ENCODE data around the gene SLAMF8. TPM values are rescaled to one million over a fixed set of nuclear protein-coding genes. Genes with fewer than 3 reads are reported as not detected.

Gene SLAMF8
- total RNA-seq, 2 experiments from 2014 or later = 0.73 to 1.3 TPM

DNA sequence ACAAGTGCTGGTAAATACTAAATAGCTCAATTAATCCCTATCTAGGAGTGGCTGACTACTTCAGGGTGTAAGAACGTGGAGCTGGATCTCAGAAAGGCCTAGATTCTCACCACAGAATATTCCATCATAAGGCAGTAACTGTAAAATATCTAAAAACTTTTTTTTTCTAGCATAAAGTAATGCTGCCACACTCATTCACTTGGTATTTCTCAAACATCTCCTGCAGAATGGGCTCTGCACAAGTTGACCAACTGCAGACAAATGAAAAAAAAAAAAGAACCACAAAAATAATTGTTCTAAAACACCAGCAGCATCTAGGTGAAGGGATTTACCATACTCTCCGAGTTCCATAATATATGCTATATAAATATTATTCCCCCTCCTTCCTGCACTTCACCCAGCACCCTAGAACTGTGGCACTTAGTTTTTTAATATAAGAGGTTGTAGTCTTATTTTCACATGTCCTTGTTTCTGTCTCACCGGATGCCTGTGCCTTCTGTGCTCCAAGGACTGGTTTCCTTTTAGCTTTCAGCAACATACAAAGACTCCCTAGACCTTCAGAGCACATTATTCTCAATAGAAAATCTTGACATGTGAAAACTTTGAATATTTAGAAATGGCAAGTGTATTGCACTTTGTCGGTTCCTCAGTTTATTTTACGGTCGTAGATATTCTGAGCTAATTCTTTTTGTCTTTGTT, 26.9 kb downstream of the SLAMF8 start:
- ATAC-seq (no peak), DNase-seq (peak; percentile 25)
- Mint-ChIP-seq H3K4me1 (ENCODE audit: low read depth) (peaks cover 21% of the 10 kb centered on the region), H3K27ac (no peak overlapping the region), H3K4me3 (peak overlapping the region; percentile 74), H3K36me3 (ENCODE audit: low read depth) (no peaks in the 10 kb centered on the region), H3K27me3 (ENCODE audit: low read depth) (peaks cover 13% of the 10 kb centered on the region), H3K9me3 (ENCODE audit: insufficient read depth) (no peaks in the 10 kb centered on the region)
- POLR2A ChIA-PET = no interaction called here
- CTCF ChIA-PET = interaction anchor here (0.7 to 2.5 kb wide), 9 partner anchors 37 to 153 kb away, joined by 3 to 15 read pairs (median 5); partner anchors contain the start of gene DUSP23

DNA sequence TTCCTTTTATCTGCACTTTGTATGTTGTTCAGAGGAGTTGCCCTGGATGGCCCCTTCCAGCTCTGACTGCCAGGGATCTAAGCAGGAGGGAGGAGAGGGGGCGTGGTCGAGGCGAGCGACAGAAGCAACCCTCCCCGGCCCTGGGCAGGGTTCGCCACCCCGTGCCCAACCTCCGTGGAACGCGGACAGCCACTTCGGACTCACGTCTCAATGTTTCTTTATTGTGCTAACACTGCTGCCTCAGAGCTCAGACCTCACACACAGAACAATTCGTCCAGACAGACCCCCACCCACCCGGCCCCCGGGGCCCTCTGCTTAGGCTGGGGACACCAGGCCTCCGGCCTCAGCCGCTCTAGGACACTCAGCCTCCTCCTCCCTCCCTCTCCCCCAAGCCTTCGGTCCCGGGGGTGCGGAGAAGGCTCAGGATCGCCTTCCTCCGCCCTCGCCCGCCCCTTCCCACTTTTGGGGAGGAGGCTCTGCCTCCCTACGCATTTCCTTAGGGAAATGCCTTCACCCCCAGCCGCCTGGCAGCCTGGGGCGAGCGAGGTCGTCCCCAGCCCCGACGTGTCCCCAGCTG, 27.5 kb downstream of the SLAMF8 start:
- no peaks in the 10 kb centered on the region for H3K36me3 Mint-ChIP-seq (ENCODE audit: low read depth)
- no peak for DNase-seq
- peaks cover 13% of the 10 kb centered on the region for H3K27me3 Mint-ChIP-seq (ENCODE audit: low read depth)
- no peaks in the 10 kb centered on the region for H3K9me3 Mint-ChIP-seq (ENCODE audit: insufficient read depth)
- peak overlapping the region; percentile 74 for H3K27ac Mint-ChIP-seq
- CTCF ChIA-PET = interaction anchor here (0.7 to 2.5 kb wide), 8 partner anchors 36 to 153 kb away, joined by 3 to 15 read pairs (median 6); partner anchors contain the start of gene DUSP23
- POLR2A ChIA-PET = no interaction called here
- H3K4me3 Mint-ChIP-seq = peak overlapping the region; percentile 74
- peaks cover 21% of the 10 kb centered on the region for H3K4me1 Mint-ChIP-seq (ENCODE audit: low read depth)
- ATAC-seq = peak; percentile 17

DNA sequence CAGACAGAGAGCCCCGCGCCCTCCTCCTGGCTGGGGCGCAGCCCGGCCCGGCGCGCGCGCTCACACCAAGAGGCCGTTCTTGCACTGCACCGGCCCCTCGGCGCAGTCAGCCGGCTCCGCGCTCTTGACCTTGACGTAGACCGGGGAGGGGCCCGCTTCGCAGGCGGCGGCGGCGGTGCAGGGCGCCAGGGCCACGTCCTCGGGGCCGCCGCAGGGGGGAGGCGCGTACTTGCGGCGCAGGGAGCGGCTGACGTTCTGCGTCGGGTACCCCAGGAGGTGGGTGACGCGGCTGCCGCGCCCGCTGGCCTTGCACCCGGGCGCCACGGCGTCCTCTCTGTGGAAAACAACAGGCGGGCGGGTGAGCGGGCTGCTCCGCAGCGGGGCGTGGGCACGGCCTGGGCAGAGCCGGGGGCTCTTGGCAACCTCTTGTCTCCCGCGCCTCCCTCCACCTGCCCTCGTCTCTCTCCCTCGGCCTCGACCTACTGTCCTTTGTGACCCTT, 28.1 kb downstream of the SLAMF8 start:
- peak overlapping the region; percentile 74 for H3K4me3 Mint-ChIP-seq
- CTCF ChIA-PET = interaction anchor here (0.6 to 2.5 kb wide), 7 partner anchors 36 to 65 kb away, joined by 3 to 15 read pairs (median 5); no protein-coding TSS in a partner anchor
- DNase-seq (peak; percentile 79), ATAC-seq (peak; percentile 94)
- POLR2A ChIA-PET = no interaction called here
- H3K9me3 Mint-ChIP-seq (ENCODE audit: insufficient read depth) = no peaks in the 10 kb centered on the region
- peak overlapping the region; percentile 78 for H3K27ac Mint-ChIP-seq
- H3K36me3 Mint-ChIP-seq (ENCODE audit: low read depth) = no peaks in the 10 kb centered on the region
- peaks cover 21% of the 10 kb centered on the region for H3K4me1 Mint-ChIP-seq (ENCODE audit: low read depth)
- H3K27me3 Mint-ChIP-seq (ENCODE audit: low read depth) = peaks cover 13% of the 10 kb centered on the region

DNA sequence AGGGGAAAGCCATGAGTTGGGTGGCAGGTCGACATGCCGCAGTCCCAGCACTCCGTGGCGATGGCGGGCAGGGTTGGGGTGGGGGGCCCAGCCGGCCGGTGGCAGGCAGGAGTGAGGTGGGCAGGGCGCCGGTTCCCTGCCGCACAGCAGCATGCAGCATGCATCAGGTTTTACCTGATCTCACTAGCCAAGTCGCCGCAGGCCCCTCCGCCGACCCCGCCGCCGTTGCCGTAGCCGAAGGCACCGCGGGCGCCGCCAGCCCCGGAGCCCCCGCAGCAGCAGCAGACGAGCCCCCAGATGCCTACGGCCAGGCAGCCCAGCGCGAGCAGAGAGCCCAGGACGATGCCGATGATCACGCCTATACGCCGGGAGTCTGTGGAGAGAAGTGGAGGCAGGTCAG, 29.0 kb downstream of the SLAMF8 start:
- H3K27me3 Mint-ChIP-seq (ENCODE audit: low read depth) = peaks cover 9% of the 10 kb centered on the region
- ChIA-PET POLR2A (no interaction called here), CTCF (interaction anchor here (0.9 to 1.2 kb wide), 3 partner anchors 35 to 56 kb away, joined by 3 to 4 read pairs (median 3); no protein-coding TSS in a partner anchor)
- no peaks in the 10 kb centered on the region for H3K36me3 Mint-ChIP-seq (ENCODE audit: low read depth)
- peak overlapping the region; percentile 74 for H3K4me3 Mint-ChIP-seq
- H3K27ac Mint-ChIP-seq = no peak overlapping the region
- H3K4me1 Mint-ChIP-seq (ENCODE audit: low read depth) = peaks cover 21% of the 10 kb centered on the region
- no peaks in the 10 kb centered on the region for H3K9me3 Mint-ChIP-seq (ENCODE audit: insufficient read depth)
- DNase-seq = no peak
- no peak for ATAC-seq

DNA sequence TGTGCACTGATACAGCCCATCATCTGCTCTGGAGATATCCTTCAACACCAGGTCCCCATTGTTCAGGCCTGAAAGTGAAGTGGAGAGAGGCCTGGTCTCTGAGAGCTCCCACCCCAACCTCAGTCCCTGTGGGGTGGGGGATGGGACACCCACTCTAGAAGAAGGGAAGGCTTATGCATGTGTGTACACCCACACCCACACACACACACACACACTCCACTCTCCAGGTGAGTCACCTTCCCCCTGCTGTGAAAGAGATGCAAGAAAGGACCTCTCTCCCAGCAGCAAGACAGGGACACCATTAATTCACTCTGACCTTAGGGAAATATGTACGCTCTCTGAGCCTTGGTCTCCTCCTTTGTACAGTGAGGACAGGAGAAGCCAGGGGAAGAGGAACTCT, 29.9 kb downstream of the SLAMF8 start:
- no peak for ATAC-seq
- POLR2A ChIA-PET = no interaction called here
- no peaks in the 10 kb centered on the region for H3K9me3 Mint-ChIP-seq (ENCODE audit: insufficient read depth)
- no peak overlapping the region for H3K27ac Mint-ChIP-seq
- peaks cover 11% of the 10 kb centered on the region for H3K27me3 Mint-ChIP-seq (ENCODE audit: low read depth)
- H3K36me3 Mint-ChIP-seq (ENCODE audit: low read depth) = no peaks in the 10 kb centered on the region
- H3K4me1 Mint-ChIP-seq (ENCODE audit: low read depth) = peaks cover 16% of the 10 kb centered on the region
- no peak overlapping the region for H3K4me3 Mint-ChIP-seq
- CTCF ChIA-PET = interaction anchor here (0.7 to 0.9 kb wide), 2 partner anchors 35 to 57 kb away, joined by 3 read pairs; no protein-coding TSS in a partner anchor
- DNase-seq = no peak

DNA sequence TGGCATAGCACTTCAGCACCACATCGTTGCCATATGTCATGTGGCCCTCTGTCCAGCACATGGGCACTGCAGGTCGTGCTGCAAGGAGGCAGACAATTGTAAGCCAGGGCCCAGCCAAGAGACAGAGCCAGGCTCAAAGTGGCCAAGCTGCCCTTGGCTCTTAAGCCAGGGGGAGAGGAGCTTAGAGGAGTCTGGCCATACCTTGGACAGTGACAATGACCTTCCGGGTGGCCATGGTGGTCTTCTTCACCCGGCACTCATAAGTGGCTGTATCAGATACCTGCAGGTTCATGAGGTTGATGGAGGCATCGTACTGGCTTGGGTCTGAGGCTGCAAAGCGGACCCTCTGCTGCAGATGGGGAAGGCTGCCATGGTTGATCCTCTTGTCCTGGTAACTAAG, 31.2 kb downstream of the SLAMF8 start:
- no peak for ATAC-seq
- ChIA-PET POLR2A (no interaction called here), CTCF (interaction anchor here (1.4 kb wide), 1 partner anchor 58 kb away, joined by 5 read pairs; no protein-coding TSS in a partner anchor)
- no peak for DNase-seq
- Mint-ChIP-seq H3K27ac (no peak overlapping the region), H3K27me3 (ENCODE audit: low read depth) (peaks cover 12% of the 10 kb centered on the region), H3K4me3 (no peak overlapping the region), H3K4me1 (ENCODE audit: low read depth) (peaks cover 16% of the 10 kb centered on the region), H3K9me3 (ENCODE audit: insufficient read depth) (no peaks in the 10 kb centered on the region), H3K36me3 (ENCODE audit: low read depth) (no peaks in the 10 kb centered on the region)

DNA sequence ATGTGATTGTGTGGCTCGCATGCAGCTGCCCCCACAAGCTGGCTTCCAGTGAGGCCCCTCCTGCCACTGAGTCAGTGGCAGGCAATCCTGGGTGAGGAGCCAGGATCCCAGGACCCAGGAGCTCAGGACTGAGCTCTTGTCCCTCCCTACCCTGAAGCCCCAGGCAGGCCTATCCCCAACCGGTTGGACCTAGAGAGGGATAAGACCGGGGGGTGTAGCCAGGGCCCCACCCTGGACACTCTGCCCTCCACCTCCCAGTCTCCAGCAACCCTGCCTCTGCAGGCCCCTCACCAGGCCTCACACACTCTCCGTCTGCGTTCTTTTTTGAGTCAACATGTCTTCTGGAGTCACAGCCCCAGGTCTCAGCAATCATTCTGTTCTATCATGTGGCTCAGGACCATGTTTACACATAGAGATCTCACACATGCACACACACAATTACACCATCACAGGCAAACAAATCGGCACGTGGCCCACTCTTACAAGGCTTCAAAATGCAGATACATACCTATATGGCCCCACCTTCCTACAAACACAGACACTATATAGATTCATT, 33.2 kb downstream of the SLAMF8 start:
- Mint-ChIP-seq H3K27ac (no peak overlapping the region), H3K27me3 (ENCODE audit: low read depth) (peaks cover 10% of the 10 kb centered on the region)
- CTCF ChIA-PET = no interaction called here

DNA sequence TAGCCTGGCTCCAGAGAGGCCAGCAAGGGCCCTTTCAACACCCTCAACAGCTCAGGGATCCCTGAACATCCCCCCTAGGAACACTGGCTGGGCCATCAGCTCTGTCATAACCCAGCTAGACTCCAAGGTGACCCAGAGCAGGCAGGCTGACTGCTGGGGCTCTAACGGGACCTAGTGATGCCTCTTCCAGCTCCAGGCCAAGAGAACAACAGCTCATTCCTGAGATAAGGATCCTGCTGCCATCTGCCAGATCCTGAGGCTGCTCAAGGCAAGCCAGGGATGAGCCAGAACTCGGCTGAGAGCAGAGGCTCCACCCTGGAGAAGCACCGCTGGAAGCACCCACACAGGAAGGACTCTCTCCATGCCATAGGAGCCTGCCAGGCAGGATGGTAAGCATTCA, 33.8 kb downstream of the SLAMF8 start:
- ATAC-seq = no peak
- DNase-seq = no peak
- ChIA-PET CTCF (no interaction called here), POLR2A (no interaction called here)
- peaks cover 4% of the 10 kb centered on the region for H3K4me1 Mint-ChIP-seq (ENCODE audit: low read depth)
- peaks cover 10% of the 10 kb centered on the region for H3K27me3 Mint-ChIP-seq (ENCODE audit: low read depth)
- H3K36me3 Mint-ChIP-seq (ENCODE audit: low read depth) = no peaks in the 10 kb centered on the region
- no peaks in the 10 kb centered on the region for H3K9me3 Mint-ChIP-seq (ENCODE audit: insufficient read depth)
- no peak overlapping the region for H3K4me3 Mint-ChIP-seq
- no peak overlapping the region for H3K27ac Mint-ChIP-seq

More for the DNA sequence above, 33.2 kb downstream of the SLAMF8 start:
- H3K4me3 Mint-ChIP-seq = no peak overlapping the region
- DNase-seq = no peak
- no peak for ATAC-seq
- H3K4me1 Mint-ChIP-seq (ENCODE audit: low read depth) = peaks cover 9% of the 10 kb centered on the region
- no peaks in the 10 kb centered on the region for H3K36me3 Mint-ChIP-seq (ENCODE audit: low read depth)
- POLR2A ChIA-PET = no interaction called here
- no peaks in the 10 kb centered on the region for H3K9me3 Mint-ChIP-seq (ENCODE audit: insufficient read depth)

DNA sequence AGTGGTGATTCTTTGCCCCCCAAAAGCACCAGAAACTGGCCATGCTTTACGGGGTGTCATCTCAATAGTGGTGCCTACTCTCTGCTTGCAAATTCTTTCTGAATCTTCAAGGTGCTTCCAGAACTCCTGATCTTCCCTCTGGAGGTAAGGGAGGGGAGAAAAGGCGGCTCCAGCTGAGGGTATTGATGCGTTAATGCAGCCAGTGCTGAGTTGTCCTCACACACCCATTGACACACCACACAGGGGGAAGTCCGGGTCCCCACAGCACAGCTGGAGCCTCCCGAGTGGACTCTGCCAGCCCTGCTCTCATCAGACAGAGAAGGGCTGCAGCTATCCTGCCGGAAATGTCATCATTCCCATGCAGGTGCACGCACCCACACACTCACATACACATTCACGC, 34.5 kb downstream of the SLAMF8 start:
- Mint-ChIP-seq H3K4me3 (no peak overlapping the region), H3K27me3 (ENCODE audit: low read depth) (peaks cover 15% of the 10 kb centered on the region), H3K9me3 (ENCODE audit: insufficient read depth) (no peaks in the 10 kb centered on the region), H3K36me3 (ENCODE audit: low read depth) (no peaks in the 10 kb centered on the region), H3K4me1 (ENCODE audit: low read depth) (peaks cover 5% of the 10 kb centered on the region), H3K27ac (no peak overlapping the region)
- ATAC-seq (no peak), DNase-seq (no peak)
- CTCF ChIA-PET = interaction anchor here (2.5 kb wide), 1 partner anchor 62 kb away, joined by 10 read pairs; no protein-coding TSS in a partner anchor
- POLR2A ChIA-PET = no interaction called here

DNA sequence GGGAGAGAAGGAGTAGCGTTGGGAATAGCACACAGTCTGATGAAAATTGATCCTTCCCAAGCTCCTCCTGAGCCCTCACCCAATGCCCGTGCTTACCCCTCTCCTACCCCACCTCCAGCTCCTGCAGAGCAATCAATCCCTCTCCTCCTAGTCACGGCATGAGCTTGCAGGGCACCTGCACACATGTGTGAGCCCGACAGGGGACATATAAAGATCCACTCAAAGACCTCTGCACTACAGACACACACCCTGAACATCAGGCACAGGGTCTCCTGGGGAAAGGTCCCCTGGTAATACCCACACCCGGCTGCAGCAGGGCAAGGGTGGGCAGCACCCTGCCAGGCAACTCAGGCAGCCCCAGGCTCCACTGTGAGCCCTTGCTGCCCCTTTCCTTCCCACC, 35.4 kb downstream of the SLAMF8 start:
- Mint-ChIP-seq H3K4me3 (no peak overlapping the region), H3K27ac (no peak overlapping the region), H3K4me1 (ENCODE audit: low read depth) (peaks cover 13% of the 10 kb centered on the region), H3K27me3 (ENCODE audit: low read depth) (peaks cover 18% of the 10 kb centered on the region), H3K9me3 (ENCODE audit: insufficient read depth) (no peaks in the 10 kb centered on the region), H3K36me3 (ENCODE audit: low read depth) (no peaks in the 10 kb centered on the region)
- DNase-seq = no peak
- ChIA-PET CTCF (interaction anchor here (2.5 kb wide), 1 partner anchor 63 kb away, joined by 10 read pairs; no protein-coding TSS in a partner anchor), POLR2A (no interaction called here)
- no peak for ATAC-seq

DNA sequence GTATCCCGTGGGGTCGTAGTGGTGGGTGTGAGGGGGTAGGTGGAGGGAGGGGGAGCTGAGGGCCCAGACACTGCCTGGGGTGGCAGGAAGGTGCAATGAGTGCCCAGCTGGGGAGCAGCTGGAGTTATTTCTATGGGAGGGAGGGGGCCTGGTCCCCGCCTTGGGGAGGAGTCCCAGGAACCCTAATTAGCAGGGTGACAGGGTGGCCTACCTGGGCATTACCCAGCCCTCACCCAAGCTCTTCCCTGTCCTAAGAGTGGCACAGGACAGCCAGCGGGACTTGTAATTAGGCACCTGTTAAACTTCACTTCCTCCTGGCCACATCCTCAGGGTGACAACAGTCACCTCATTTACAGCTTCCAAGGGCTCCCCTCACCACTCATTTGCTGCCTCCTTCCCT, 35.9 kb downstream of the SLAMF8 start, which contains the start of gene VSIG8:
Gene VSIG8, minus strand, starts transcription at position 101 of the 400 bp plus-strand sequence. CDS start 136 bp downstream, outside the sequence.
- no peaks in the 10 kb centered on the region for H3K36me3 Mint-ChIP-seq (ENCODE audit: low read depth)
- POLR2A ChIA-PET = no interaction called here
- peaks cover 15% of the 10 kb centered on the region for H3K4me1 Mint-ChIP-seq (ENCODE audit: low read depth)
- DNase-seq (no peak), ATAC-seq (no peak)
- H3K4me3 Mint-ChIP-seq = no peak within 1 kb of the TSS
- H3K27ac Mint-ChIP-seq = no peak within 1 kb of the TSS
- CTCF ChIA-PET = interaction anchor here (2.5 kb wide), 1 partner anchor 64 kb away, joined by 10 read pairs; no protein-coding TSS in a partner anchor
- H3K9me3 Mint-ChIP-seq (ENCODE audit: insufficient read depth) = no peaks in the 10 kb centered on the region
- H3K27me3 Mint-ChIP-seq (ENCODE audit: low read depth) = peaks cover 18% of the 10 kb centered on the region

DNA sequence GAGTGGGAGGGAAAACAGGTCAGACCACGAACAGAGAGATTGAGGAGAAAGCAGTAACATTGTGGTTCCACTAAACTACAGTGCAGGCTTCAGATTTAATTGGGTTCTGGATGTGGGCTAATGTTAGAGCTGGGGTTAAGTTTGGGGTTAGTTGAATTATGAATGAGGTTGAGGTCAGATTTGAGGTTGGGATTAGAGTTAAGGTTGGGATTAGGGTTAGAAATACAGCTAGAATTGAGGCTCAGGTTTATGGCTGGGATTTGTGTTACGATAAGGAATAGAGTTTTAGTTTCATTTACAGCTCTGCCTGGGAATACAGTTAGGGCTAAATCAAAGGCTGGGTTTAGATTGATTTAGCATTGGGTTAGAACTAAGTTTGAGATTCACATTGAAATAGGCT, 37.6 kb downstream of the SLAMF8 start:
- Mint-ChIP-seq H3K27ac (no peak overlapping the region), H3K9me3 (ENCODE audit: insufficient read depth) (no peaks in the 10 kb centered on the region), H3K27me3 (ENCODE audit: low read depth) (peaks cover 22% of the 10 kb centered on the region), H3K4me1 (ENCODE audit: low read depth) (peaks cover 23% of the 10 kb centered on the region), H3K36me3 (ENCODE audit: low read depth) (no peaks in the 10 kb centered on the region), H3K4me3 (no peak overlapping the region)
- no peak for DNase-seq
- no peak for ATAC-seq
- POLR2A ChIA-PET = no interaction called here
- CTCF ChIA-PET = interaction anchor here (1.4 to 1.5 kb wide), 2 partner anchors 26 to 66 kb away, joined by 3 read pairs; no protein-coding TSS in a partner anchor

All from activated CD8-positive, alpha-beta T cell treated with anti-CD3 and anti-CD28 coated beads, Interleukin-2, amount 10 ng/mL, durations not matched to agents 7 days and 5 days (primary cell).